CD4-positive, alpha-beta T cell (primary cell): ENCODE results near the gene RTN4RL1. TPM values are rescaled to one million over a fixed set of nuclear protein-coding genes. Genes with fewer than 3 reads are reported as not detected.
A peak's percentile ranks its signal among the peaks of the same experiment; 100 is the strongest.

ENCODE experiments used
- ATAC-seq: fragments of 200-7000 bp; cut with Tn5 transposase; one replicate; pipeline ENCODE4 v1.10.0; 2022; ENCODE audit warnings: mild to moderate bottlenecking; ENCODE audit not compliant: poor library complexity
- CTCF ChIA-PET: fragments of 350-600 bp; sonication (Branson Sonifier 250); formaldehyde crosslinking; loops from one replicate; lab custom pipeline; 2021; ENCODE audit warnings: antibody characterized with exemption, inconsistent platforms; lab: Charles Lee
- POLR2A ChIA-PET: fragments of 350-600 bp; sonication (Branson Sonifier 250); formaldehyde crosslinking; loops from one replicate; lab custom pipeline; 2021; ENCODE audit warnings: antibody characterized with exemption, inconsistent platforms; lab: Charles Lee
- DNase-seq, 14 experiments: peaks; one replicate each; pipeline ENCODE4 v3.0.0-alpha.2; 2013 to 2020; ENCODE audit warnings: mixed read lengths in 2 of 14
- H3K27ac ChIP-seq, 2 donors: one replicate each; pipeline versions ENCODE4 v1.5.1 to v1.7.0; 2013; ENCODE audit warnings: low read length in 2 of 2, low read depth in 1 of 2, mild to moderate bottlenecking in 1 of 2
- H3K27me3 ChIP-seq, 2 experiments: 1 replicate in 1 of 2; 2 replicates in 1 of 2; pipeline versions ENCODE4 v1.6.1 to v1.7.0; 2013; ENCODE audit warnings: low read length in 2 of 2, control low read depth in 1 of 2, mild to moderate bottlenecking in 1 of 2, moderate library complexity in 1 of 2; ENCODE audit not compliant: insufficient read depth in 2 of 2, control insufficient read depth in 1 of 2
- H3K36me3 ChIP-seq: one replicate; pipeline ENCODE4 v1.6.1; 2013; ENCODE audit warnings: low read length, control low read depth; ENCODE audit not compliant: insufficient read depth
- H3K4me1 ChIP-seq: one replicate; pipeline ENCODE4 v1.6.1; 2013; ENCODE audit warnings: low read length, control low read depth; ENCODE audit not compliant: insufficient read depth
- H3K4me3 ChIP-seq: one replicate; pipeline ENCODE4 v1.5.1; 2013; ENCODE audit warnings: mild to moderate bottlenecking, low read length, moderate library complexity
- H3K9me3 ChIP-seq, 2 experiments: 1 replicate in 1 of 2; 2 replicates in 1 of 2; pipeline versions ENCODE4 v1.6.1 to v1.7.0; 2013; ENCODE audit warnings: low read length in 2 of 2, mild to moderate bottlenecking in 2 of 2, control low read depth in 1 of 2, moderate library complexity in 1 of 2; ENCODE audit not compliant: control insufficient read depth in 1 of 2, insufficient read depth in 1 of 2
- H3K27ac Mint-ChIP-seq: one replicate; pipeline ENCODE4 v1.8.0; 2020; ENCODE audit warnings: mixed read lengths
- H3K27me3 Mint-ChIP-seq: one replicate; pipeline ENCODE4 v1.8.0; 2021; ENCODE audit warnings: mixed read lengths
- H3K36me3 Mint-ChIP-seq: one replicate; pipeline ENCODE4 v1.8.0; 2021; ENCODE audit warnings: low read depth, mixed read lengths
- H3K4me1 Mint-ChIP-seq: one replicate; pipeline ENCODE4 v1.8.0; 2021; ENCODE audit warnings: low read depth, mixed read lengths
- H3K4me3 Mint-ChIP-seq: one replicate; pipeline ENCODE4 v1.8.0; 2020; ENCODE audit warnings: mild to moderate bottlenecking, mixed read lengths
- H3K9me3 Mint-ChIP-seq: one replicate; pipeline ENCODE4 v1.8.0; 2020; ENCODE audit warnings: mixed read lengths
- CTCF ChIP-seq: fragments of 200-600 bp; IDR thresholded peaks from one replicate; pipeline ENCODE4 v1.8.0; 2022; ENCODE audit warnings: antibody characterized with exemption, mild to moderate bottlenecking
- intact Hi-C, 2 experiments: fragments of 100-400 bp; cut with DNase I in 1 of 2; cut with micrococcal nuclease in 1 of 2; formaldehyde crosslinking; loops; one replicate each; pipeline versions ENCODE4 v1.15.1 to v1.9.0; 2023 to 2025; cut with DNase I, micrococcal nuclease
- total RNA-seq, 174 experiments: library from RNA in 2 of 174; stranded (reverse) in 2 of 174; gene quantifications; one replicate each; pipeline ENCODE4 v1.2.3 and lab custom pipeline; 2021 to 2026

RTN4RL1 gene
- total RNA-seq, 2 experiments from 2014 or later, result 0.06 to 0.11 TPM

- peak overlapping the region; percentile 64 for H3K4me3 Mint-ChIP-seq
- POLR2A ChIA-PET, result interaction anchor here (1.0 kb wide), 2 partner anchors 10 to 215 kb away, joined by 3 to 4 read pairs; partner anchors contain the start of genes HIC1, RPA1 and SMYD4
- Histone ChIP-seq H3K27ac (no peak overlapping the region), H3K36me3 (peaks cover 31% of the 10 kb centered on the region), H3K4me1 (peaks cover 39% of the 10 kb centered on the region), H3K4me3 (no peak overlapping the region), H3K27me3 (peaks cover 3 to 9% of the 10 kb centered on the region in 2 experiments), H3K9me3 (no peaks in the 10 kb centered on the region)
- peaks cover 25% of the 10 kb centered on the region for H3K36me3 Mint-ChIP-seq
- no peak overlapping the region for H3K27ac Mint-ChIP-seq
- DNase-seq (peak in 1 of 14 experiments; percentile 21), ATAC-seq (no peak)
- intact Hi-C loops, result loop anchor here (5.0 to 10.0 kb wide), 7 partner anchors 137 to 480 kb away; partner anchors contain the start of genes MNT (in 1 of the 2), PITPNA (in 1 of the 2), PRPF8 (in 1 of the 2) and SMYD4 (in 1 of the 2)
- TF ChIP-seq CTCF, result no peak
- CTCF ChIA-PET, result no interaction called here
- H3K9me3 Mint-ChIP-seq, result no peaks in the 10 kb centered on the region
- peaks cover 27% of the 10 kb centered on the region for H3K4me1 Mint-ChIP-seq
- H3K27me3 Mint-ChIP-seq, result peaks cover 3% of the 10 kb centered on the region
Observed at GRCh38 chr17:2044263-2044894, 19.2 kb upstream of the RTN4RL1 start.

- ChIA-PET POLR2A (interaction anchor here (1.0 kb wide), 1 partner anchor 11 kb away, joined by 4 read pairs; the partner anchor contains the start of gene HIC1), CTCF (no interaction called here)
Observed at GRCh38 chr17:2043785-2044184, 18.7 kb upstream of the RTN4RL1 start.

GRCh38 chr17:2042933-2043332 is 17.8 kb upstream of the RTN4RL1 start:
- ChIA-PET CTCF (interaction anchor here (2.1 kb wide), 1 partner anchor 12 kb away, joined by 6 read pairs; the partner anchor contains the start of gene HIC1), POLR2A (no interaction called here)
- H3K36me3 ChIP-seq, result peaks cover 35% of the 10 kb centered on the region
- no peak for TF ChIP-seq CTCF
- Mint-ChIP-seq H3K9me3 (no peaks in the 10 kb centered on the region), H3K4me3 (peak overlapping the region; percentile 92), H3K4me1 (peaks cover 18% of the 10 kb centered on the region), H3K27ac (peak overlapping the region; percentile 86), H3K27me3 (no peaks in the 10 kb centered on the region), H3K36me3 (peaks cover 35% of the 10 kb centered on the region)
- no peaks in the 10 kb centered on the region for H3K9me3 ChIP-seq
- intact Hi-C loops, result loop anchor here (1.0 to 10.0 kb wide), 8 partner anchors 136 to 478 kb away; partner anchors contain the start of genes MNT (in 1 of the 2), PITPNA (in 1 of the 2), PRPF8 (in 1 of the 2) and SMYD4 (in 1 of the 2)
- peak overlapping the region; percentile 73 for H3K4me3 ChIP-seq
- H3K4me1 ChIP-seq, result peaks cover 29% of the 10 kb centered on the region
- DNase-seq (peak in 1 of 14 experiments; percentile 32), ATAC-seq (no peak)
- no peaks in the 10 kb centered on the region for H3K27me3 ChIP-seq
- peak overlapping the region; percentile 83 to 88 for H3K27ac ChIP-seq

More at GRCh38 chr17:2043785-2044184, 18.7 kb upstream of the RTN4RL1 start:
- DNase-seq, result no peak
- no peak overlapping the region for H3K4me3 ChIP-seq
- no peaks in the 10 kb centered on the region for H3K27me3 Mint-ChIP-seq
- intact Hi-C loops, result loop anchor here (5.0 to 10.0 kb wide), 7 partner anchors 136 to 479 kb away; partner anchors contain the start of genes MNT (in 1 of the 2), PITPNA (in 1 of the 2), PRPF8 (in 1 of the 2) and SMYD4 (in 1 of the 2)
- H3K9me3 ChIP-seq, result no peaks in the 10 kb centered on the region
- peaks cover 33% of the 10 kb centered on the region for H3K4me1 ChIP-seq
- no peaks in the 10 kb centered on the region for H3K9me3 Mint-ChIP-seq
- H3K27ac Mint-ChIP-seq, result peak overlapping the region; percentile 86
- no peak for ATAC-seq
- H3K36me3 Mint-ChIP-seq, result peaks cover 26% of the 10 kb centered on the region
- H3K36me3 ChIP-seq, result peaks cover 31% of the 10 kb centered on the region
- H3K27me3 ChIP-seq, result peaks cover 3% of the 10 kb centered on the region in 2 experiments
- H3K27ac ChIP-seq, result no peak overlapping the region
- TF ChIP-seq CTCF, result no peak
- H3K4me3 Mint-ChIP-seq, result peak overlapping the region; percentile 92
- peaks cover 21% of the 10 kb centered on the region for H3K4me1 Mint-ChIP-seq
